Activated effector memory CD4-positive, alpha-beta T cell treated with anti-CD3 and anti-CD28 coated beads, Interleukin-2, amount 50 U/mL, for 16 hours (primary cell): Measurements from ENCODE around the gene KIAA1217.

Experiments used
- DNase-seq: peaks from one replicate; pipeline ENCODE4 v3.0.0-alpha.2; 2020

The KIAA1217 gene

DNA sequence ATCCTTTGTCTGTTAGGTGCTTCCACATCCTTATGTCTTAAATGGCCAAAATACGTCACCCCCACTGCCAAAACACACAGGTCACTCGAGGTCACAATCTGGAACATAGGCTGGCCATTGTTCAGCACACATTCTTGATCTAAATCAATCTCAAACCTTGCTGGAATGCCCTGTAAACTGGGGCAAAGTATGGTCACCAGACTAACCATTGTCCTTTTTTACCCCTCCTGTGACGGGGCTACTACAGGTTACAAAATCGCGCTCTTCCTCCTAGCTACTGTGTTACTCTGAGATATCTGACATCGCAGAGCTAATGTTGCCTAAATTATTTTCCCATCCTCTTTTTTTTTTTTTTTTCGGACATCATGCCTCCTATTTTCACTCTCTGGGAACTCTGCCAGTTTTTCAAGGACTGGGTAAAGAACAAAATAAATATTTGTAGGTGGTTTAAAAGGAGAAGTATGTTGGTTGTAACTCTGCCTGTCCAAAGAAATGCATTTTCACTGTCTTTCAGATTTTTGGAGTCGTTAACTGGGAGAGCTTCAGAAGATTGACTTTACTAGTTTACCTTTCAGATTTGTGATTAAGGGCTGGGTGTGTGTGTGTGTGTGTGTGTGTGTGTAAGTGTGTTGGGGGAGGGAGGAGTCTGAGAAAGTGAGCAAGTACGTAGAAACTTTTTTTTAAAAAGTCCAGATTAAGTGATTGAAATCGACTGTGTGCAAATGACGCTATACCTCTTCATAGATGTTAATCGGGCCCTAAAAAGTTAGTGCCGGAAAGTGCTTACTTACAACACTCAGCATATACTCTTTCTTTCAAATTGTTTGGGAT, 942 bp upstream of the KIAA1217 start:
- DNase-seq: no peak

DNA sequence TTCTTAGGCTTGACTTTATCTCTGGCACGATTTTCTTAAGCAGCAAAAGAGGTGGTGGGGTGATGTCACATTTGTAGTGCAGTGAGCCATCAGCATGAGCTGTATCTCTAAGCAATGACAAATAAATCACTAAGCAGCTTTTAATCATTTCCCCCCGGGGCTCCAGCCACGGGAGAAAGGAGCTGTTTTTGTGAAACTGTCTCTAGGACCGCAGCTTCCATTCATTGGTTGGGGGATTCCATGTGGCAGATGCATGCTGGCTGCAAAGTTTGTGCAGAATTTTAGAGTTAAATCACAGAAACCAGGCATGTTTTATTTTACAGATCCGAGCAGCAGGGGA, 464 bp downstream of the KIAA1217 start:
- DNase-seq: no peak

DNA sequence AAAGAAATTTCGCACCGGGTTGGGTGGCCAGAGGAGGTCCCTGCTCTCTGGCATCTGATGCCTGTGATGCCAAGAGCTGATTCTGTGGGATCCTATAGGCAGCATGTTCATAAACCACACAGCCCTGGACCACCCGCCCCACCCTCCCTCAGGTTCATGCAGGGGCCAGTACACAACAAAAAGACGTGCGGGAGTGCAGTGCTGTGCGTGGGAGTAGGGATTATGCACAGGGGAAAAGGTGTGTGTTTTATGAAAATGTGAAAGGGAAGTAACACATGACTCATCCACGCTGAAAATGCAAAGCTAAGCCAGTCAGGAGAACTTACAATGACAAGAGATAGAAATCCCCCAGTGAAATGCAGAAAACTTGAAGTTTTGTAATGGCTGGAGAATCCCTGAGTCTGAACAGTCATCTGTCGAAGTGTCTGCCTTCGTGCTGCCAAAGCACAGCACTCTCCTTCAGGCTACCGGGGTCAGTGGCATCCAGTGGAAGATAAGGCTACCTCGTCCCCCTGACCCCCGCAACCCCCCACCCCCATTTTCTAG, 1.1 kb downstream of the KIAA1217 start:
- DNase-seq: peak; percentile 67

GRCh38 chr10:24210501-24210900, 1.6 kb downstream of the KIAA1217 start:
- DNase-seq: no peak

- DNase-seq: no peak
These were observed 4.3 kb downstream of the KIAA1217 start for GRCh38 chr10:24213266-24213665.

GRCh38 chr10:24213881-24214280, 4.9 kb downstream of the KIAA1217 start:
- DNase-seq: no peak

DNA sequence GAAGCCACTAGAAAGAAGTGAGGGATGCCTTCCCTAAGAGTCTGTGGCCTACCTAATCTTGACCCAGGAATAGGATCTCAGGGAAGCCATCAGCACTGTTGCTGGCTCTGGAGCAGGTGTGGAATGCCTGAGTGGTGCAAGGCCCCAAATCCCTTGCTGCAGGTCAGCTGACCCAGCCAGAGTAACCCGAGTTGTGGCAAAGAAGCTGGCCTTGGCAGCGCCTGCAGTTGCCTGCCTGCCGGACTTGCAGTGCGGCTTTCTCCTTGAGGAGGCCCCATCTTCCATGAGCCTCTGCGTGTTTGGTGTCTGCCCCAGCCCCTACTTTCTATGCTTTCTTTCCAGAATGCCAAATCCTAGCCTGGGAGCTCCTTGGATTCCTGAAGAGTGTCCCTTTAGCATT, 5.8 kb downstream of the KIAA1217 start:
- no peak for DNase-seq

DNA sequence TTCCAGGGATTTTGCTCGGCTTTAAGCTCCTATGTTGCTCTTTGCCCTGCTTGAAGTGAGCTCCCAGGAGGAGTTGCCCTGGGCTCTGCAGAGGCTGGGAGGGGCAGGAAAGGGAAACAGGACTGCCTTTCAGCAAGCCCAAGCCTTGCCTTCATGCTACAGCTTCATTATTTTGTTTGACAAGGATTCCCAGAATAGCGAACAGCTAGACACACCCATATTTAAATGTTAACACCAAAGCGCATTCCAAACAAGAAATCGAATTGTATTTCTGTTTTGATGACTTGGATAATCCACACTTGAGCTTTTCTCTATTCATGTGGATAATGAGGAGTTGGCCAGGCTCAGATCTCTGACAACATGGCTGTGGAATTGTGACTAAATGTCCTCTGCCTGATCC, 6.3 kb downstream of the KIAA1217 start:
- no peak for DNase-seq

DNA sequence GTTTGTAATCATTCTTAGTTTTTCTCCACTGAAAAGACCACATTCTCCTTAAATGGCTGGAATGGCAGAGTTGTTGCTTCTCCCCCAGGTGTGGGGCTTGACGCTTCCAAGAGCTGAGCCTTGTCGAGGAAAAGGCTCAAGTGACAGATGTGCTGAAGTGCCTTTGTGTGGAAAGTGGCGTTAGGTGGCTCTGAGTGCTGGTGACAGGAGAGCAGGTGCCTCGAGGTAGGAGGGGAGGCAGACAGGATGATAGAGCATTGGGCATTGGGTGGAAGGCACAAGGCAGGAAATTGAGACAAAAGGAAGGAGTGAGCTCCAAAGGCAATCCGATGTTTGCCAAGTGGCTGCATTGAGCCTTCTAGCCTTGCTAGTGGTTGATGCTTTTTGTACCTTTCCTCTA, 6.7 kb downstream of the KIAA1217 start:
- DNase-seq: no peak

GRCh38 chr10:24219963-24220362, 11.0 kb downstream of the KIAA1217 start:
- DNase-seq: no peak

DNA sequence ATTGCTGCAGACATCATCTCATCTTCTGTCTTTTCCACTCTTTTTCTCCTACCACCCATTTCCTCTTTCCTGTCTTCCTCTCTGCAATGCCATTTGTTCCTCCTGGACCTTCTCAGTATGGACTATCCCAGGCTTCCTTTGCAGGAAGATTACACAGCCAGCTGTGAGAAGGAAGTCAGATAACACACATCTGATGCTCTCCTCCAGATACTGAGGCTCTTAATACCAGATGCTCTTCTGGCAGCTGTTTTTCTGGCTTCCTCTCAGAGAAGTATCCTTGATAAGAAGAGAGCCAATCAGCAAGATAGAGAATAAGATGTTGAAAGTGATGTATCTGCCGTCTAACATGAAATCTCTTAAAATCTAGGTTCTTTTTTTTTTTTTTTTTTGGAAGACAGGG, 14.4 kb downstream of the KIAA1217 start:
- DNase-seq: no peak

- DNase-seq: no peak
These were observed 15.0 kb downstream of the KIAA1217 start for GRCh38 chr10:24223953-24224352.

DNA sequence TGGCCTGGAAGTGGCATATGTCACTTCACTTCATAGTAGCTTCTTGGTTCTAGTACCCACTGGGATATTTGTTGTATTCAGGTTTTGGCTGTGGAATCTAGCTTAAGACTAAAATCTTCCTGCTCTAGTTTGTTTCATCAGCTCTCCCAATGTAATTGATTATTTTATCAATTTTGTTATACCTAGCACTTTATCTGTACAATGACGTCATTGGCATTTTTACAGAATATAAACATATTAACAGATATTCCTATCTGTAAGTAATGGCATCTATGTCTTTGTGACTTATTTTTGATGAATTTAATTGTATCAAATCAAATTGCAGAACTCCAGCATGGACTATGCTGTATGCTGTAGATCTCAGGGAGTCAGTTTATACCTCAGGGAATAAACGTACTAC, 19.7 kb downstream of the KIAA1217 start:
- no peak for DNase-seq

DNA sequence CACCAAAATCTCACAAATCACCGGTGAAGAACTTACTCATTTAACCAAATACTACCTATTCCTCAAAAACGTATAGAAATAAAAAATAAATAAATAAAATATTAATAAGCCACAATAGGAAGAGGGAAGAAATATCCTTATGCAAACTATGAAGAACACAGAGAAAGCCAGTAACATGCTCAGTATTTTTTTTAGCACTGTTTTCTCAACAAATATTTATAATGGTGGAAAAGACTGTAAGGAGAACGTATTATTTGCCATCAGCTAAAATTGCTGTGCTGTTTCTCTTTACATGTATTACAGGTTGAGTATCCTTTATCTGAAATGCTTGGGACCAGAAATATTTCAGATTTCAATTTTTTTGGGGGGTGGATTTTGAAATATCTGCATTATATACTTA, 21.0 kb downstream of the KIAA1217 start:
- DNase-seq: no peak

DNA sequence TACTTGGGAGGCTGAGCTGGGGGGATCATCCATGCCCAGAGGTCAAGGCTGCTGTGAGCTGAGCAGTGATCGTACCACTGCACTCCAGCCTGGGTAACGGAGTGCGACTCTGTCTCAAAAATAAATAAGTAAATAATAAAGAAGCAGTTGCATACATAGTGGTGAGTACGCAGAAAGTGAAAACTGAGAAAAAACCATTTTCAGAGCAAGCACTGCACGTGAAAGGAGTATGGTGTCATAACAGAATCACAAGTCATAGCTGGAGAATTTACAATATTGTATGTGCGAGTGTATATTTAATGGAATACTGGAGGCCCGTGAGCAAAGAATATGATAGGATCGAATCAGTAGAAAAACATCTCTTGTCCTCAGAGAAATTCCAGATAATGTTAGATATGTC, 22.3 kb downstream of the KIAA1217 start:
- no peak for DNase-seq

- DNase-seq: no peak
These were observed 25.8 kb downstream of the KIAA1217 start for GRCh38 chr10:24234784-24235183.

- no peak for DNase-seq
These were observed 26.5 kb downstream of the KIAA1217 start for GRCh38 chr10:24235471-24235870.

DNA sequence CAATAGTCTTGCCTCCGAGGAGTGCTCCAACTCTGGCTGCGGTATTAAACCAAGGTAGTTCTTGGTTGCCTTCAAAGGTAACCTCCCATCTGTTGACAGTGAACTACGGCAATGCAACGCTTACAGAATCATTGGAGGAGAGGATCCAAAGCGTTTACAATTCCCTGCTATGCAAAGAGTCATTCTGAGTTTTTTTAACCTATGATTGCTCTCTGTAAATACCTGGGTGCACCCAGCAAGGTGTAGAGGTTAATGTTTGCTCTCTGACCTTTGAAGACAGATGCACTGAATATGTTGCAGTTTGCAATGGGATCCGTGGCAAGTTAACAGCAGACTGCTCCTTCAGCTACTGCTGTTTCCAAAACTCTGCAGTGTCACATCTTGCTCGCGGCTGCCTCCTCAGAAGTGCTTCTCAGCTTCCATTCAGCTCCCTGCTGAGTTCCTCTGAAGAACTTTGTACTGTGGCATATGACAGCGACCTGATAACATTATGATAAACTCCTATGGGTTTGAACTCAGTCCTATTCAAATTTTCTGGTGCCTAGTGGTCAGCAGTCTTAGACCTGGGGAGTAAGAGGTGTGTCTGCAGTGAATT, 29.0 kb downstream of the KIAA1217 start:
- no peak for DNase-seq

DNA sequence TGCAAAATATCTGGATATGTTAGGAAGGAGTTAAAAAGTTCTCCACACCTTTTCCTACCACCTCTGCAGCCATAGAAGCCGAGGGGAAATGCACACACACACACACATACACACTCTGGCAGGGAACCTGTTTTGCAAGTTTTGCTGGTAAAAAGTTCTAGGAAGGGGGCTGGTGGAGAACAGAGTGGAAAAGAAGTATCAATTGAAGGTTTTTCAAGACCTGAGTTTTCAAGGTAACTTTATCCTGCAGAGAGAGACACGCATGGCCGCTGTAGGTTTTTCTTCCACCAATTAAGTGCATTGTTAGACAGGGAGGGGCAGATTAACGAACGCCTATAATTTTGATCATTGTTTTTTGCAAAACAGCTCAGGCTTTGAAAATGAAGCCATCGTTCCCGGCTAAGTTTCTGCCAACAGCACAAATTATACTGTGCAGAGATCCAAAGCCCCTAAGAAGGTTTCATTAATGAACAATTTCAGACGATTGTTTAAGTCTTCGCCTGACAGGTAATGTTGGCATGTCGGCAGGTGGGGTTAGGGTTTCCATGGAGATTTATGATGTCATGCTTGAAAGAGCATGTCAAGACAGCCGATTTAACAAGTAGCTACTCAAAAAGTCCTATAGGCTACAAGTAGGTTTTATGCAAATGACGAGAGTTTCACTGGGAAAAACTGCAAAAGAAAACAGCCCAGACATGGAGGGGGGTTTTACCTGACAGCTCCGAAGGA, 29.7 kb downstream of the KIAA1217 start:
- no peak for DNase-seq

- no peak for DNase-seq
These were observed 30.5 kb downstream of the KIAA1217 start for GRCh38 chr10:24239289-24240040.

DNA sequence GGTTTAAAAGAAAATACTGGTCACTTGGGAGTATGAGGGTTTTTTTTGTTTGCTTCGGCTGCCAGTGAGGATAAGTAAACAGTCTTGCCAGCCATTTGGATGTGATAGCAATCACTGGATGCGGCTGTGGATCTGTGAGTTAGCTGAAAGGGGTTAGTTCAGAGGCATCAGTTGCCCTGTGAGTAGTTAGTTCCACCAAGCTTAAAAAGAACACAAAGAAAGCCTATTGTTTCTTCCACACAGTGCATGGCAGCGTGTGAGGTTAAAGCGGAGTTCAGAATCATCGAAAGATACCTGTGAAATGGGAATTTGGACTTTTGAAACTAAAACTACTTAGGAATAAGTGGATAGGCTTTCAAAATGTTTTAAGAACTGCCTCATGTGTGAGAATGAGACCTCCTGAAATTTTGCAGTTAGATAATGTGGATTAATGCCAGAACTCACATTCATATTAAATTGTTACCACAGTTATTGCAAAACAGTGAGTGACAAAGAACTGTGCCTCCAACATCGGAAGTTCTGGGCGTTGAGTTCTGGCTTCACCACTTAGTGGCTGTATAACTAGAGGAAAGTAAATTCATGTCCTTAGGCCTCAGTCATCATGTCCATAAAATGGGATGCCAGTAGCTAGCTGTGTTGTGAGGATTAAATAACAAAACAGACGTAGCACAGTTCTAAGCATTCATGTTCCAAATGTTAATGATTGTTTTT, 31.3 kb downstream of the KIAA1217 start:
- DNase-seq: no peak

GRCh38 chr10:24241536-24242040, 32.6 kb downstream of the KIAA1217 start:
- no peak for DNase-seq
